ENCODE data around the gene FTO. TPM values are rescaled to one million over a fixed set of nuclear protein-coding genes. Genes with fewer than 3 reads are reported as not detected.

FTO gene
- polyA plus RNA-seq, 3 donors from 2014 or later = 61.3 to 106 (median 65.1) TPM

GRCh38 chr16:54199487-54200160, 495.7 kb downstream of the FTO start:
- H3K36me3 Mint-ChIP-seq = no peaks in the 10 kb centered on the region
- H3K4me1 Mint-ChIP-seq = no peaks in the 10 kb centered on the region
- H3K27ac Mint-ChIP-seq = no peak overlapping the region
- H3K9me3 Mint-ChIP-seq = no peaks in the 10 kb centered on the region
- DNase-seq = no peak
- H3K4me3 Mint-ChIP-seq = no peak overlapping the region
- peaks cover 0 to 5% (median 0%) of the 10 kb centered on the region in 3 donors for H3K27me3 Mint-ChIP-seq (ENCODE audit: low read depth in 3 of 3)

GRCh38 chr16:54200161-54200534, 496.2 kb downstream of the FTO start:
- no peaks in the 10 kb centered on the region for H3K4me1 Mint-ChIP-seq
- H3K36me3 Mint-ChIP-seq = no peaks in the 10 kb centered on the region
- DNase-seq = no peak
- H3K4me3 Mint-ChIP-seq = no peak overlapping the region
- no peaks in the 10 kb centered on the region for H3K9me3 Mint-ChIP-seq
- peaks cover 0 to 5% (median 0%) of the 10 kb centered on the region in 3 donors for H3K27me3 Mint-ChIP-seq (ENCODE audit: low read depth in 3 of 3)
- H3K27ac Mint-ChIP-seq = no peak overlapping the region

- no peak for DNase-seq
- Mint-ChIP-seq H3K4me3 (no peak overlapping the region), H3K36me3 (no peaks in the 10 kb centered on the region), H3K27ac (no peak overlapping the region), H3K9me3 (no peaks in the 10 kb centered on the region), H3K27me3 (ENCODE audit: low read depth in 3 of 3) (peaks cover 0 to 5% (median 0%) of the 10 kb centered on the region in 3 donors), H3K4me1 (no peaks in the 10 kb centered on the region)
Observed at GRCh38 chr16:54200720-54201119, 496.8 kb downstream of the FTO start.

- Mint-ChIP-seq H3K27me3 (ENCODE audit: low read depth in 3 of 3) (peaks cover 0 to 5% (median 0%) of the 10 kb centered on the region in 3 donors), H3K4me1 (no peaks in the 10 kb centered on the region), H3K9me3 (no peaks in the 10 kb centered on the region), H3K4me3 (no peak overlapping the region), H3K27ac (no peak overlapping the region), H3K36me3 (no peaks in the 10 kb centered on the region)
- no peak for DNase-seq
Observed at GRCh38 chr16:54201200-54201599, 497.2 kb downstream of the FTO start.

Other genes with a start within 250 kb of the FTO start
- gene AKTIP, start 200.9 kb upstream of the FTO start, polyA plus RNA-seq = 10 to 100 TPM; 23.3 to 32.0 (median 30.9) TPM
- gene RPGRIP1L, start 297 bp upstream of the FTO start, polyA plus RNA-seq = 1 to 10 TPM in 2 of 3 donors, not detected in 1; 1.7 to 2.2 TPM

Measured in immature natural killer cell (primary cell).